DND-41 (cell line): ENCODE results near the gene DOCK9.

Experiments
- ATAC-seq: fragments of 200-7000 bp; cut with Tn5 transposase; 3 replicates; pipeline ENCODE4 v1.9.1; 2021; ENCODE audit warnings: low read depth; ENCODE audit not compliant: insufficient read depth
- DNase-seq: peaks from one replicate; pipeline ENCODE4 v3.0.0-alpha.2; 2020
- H2AFZ ChIP-seq: 2 replicates; pipeline ENCODE4 v1.6.0; 2012; ENCODE audit warnings: low read depth, low read length
- H3K27ac ChIP-seq: 2 replicates; pipeline ENCODE4 v1.5.1; 2012; ENCODE audit warnings: low read length, inconsistent platforms
- H3K27me3 ChIP-seq: fragments of 200-600 bp; sonication (generic); 2 replicates; pipeline ENCODE4 v1.6.0; 2012; ENCODE audit warnings: low read length, mild to moderate bottlenecking, inconsistent platforms; ENCODE audit not compliant: insufficient read depth, poor library complexity
- H3K36me3 ChIP-seq: 2 replicates; pipeline ENCODE4 v1.5.1; 2012; ENCODE audit warnings: low read length, inconsistent platforms; ENCODE audit not compliant: insufficient read depth
- H3K4me1 ChIP-seq: 2 replicates; pipeline ENCODE4 v1.5.1; 2012; ENCODE audit warnings: mild to moderate bottlenecking, low read length; ENCODE audit not compliant: insufficient read depth
- H3K4me2 ChIP-seq: 2 replicates; pipeline ENCODE4 v1.6.0; 2012; ENCODE audit warnings: mild to moderate bottlenecking, moderate library complexity, low read length, inconsistent platforms; ENCODE audit not compliant: insufficient read depth
- H3K4me3 ChIP-seq, 2 experiments: fragments of 200-600 bp in 1 of 2; shearing (Covaris generic) in 1 of 2; 2 replicates each; pipeline ENCODE4 v1.5.1; 2012 to 2016; ENCODE audit warnings: inconsistent platforms in 2 of 2, low read length in 2 of 2, mild to moderate bottlenecking in 2 of 2, low read depth in 1 of 2, moderate library complexity in 1 of 2
- H3K79me2 ChIP-seq: 2 replicates; pipeline ENCODE4 v1.6.0; 2012; ENCODE audit warnings: low read length, inconsistent platforms; ENCODE audit not compliant: insufficient read depth
- H3K9ac ChIP-seq: 2 replicates; pipeline ENCODE4 v1.6.0; 2012; ENCODE audit warnings: low read depth, mild to moderate bottlenecking, inconsistent platforms, low read length, moderate library complexity
- H3K9me3 ChIP-seq: 2 replicates; pipeline ENCODE4 v1.5.1; 2012; ENCODE audit warnings: low read length, moderate library complexity, mild to moderate bottlenecking, inconsistent platforms; ENCODE audit not compliant: insufficient read depth, severe bottlenecking
- H4K20me1 ChIP-seq: 2 replicates; pipeline ENCODE4 v1.6.0; 2012; ENCODE audit warnings: low read length; ENCODE audit not compliant: insufficient read depth
- EZH2 ChIP-seq: IDR thresholded peaks from 3 replicates; pipeline ENCODE4 v1.6.1; 2012; ENCODE audit warnings: borderline replicate concordance, low read depth, mild to moderate bottlenecking, moderate library complexity, low read length, inconsistent platforms; ENCODE audit not compliant: severe bottlenecking
- TF ChIP-seq, protein P1 (sequence below): IDR thresholded peaks from 2 replicates; pipeline ENCODE4 v1.5.1; 2012; ENCODE audit warnings: borderline replicate concordance, low read length, moderate library complexity, mild to moderate bottlenecking; ENCODE audit not compliant: poor library complexity, severe bottlenecking; ENCODE audit errors: extremely low read depth

DOCK9 gene

DNA sequence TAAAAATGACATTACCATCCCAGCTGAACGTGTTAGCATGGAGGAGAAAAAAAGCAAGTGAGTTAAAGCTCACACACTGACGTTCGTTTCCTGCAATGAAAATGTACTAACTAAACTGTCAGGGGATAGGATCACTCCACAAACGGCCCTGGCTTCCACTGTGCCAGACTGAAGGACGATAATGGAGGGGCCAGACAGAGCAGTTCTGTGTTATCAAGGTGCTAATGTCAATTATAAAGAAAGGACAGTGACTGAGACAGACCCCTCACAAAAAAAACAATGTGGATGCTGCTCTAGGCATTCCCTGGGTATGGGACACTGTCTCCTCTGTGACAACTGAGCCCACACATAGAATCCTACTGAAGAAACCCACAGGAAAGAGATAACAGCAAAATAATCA, 181.7 kb downstream of the DOCK9 start:
- TF ChIP-seq EZH2: no peak
- TF ChIP-seq, protein P1, sequence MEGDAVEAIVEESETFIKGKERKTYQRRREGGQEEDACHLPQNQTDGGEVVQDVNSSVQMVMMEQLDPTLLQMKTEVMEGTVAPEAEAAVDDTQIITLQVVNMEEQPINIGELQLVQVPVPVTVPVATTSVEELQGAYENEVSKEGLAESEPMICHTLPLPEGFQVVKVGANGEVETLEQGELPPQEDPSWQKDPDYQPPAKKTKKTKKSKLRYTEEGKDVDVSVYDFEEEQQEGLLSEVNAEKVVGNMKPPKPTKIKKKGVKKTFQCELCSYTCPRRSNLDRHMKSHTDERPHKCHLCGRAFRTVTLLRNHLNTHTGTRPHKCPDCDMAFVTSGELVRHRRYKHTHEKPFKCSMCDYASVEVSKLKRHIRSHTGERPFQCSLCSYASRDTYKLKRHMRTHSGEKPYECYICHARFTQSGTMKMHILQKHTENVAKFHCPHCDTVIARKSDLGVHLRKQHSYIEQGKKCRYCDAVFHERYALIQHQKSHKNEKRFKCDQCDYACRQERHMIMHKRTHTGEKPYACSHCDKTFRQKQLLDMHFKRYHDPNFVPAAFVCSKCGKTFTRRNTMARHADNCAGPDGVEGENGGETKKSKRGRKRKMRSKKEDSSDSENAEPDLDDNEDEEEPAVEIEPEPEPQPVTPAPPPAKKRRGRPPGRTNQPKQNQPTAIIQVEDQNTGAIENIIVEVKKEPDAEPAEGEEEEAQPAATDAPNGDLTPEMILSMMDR: no peak
- Histone ChIP-seq H3K4me3 (no peak overlapping the region), H4K20me1 (no peaks in the 10 kb centered on the region), H3K27ac (no peak overlapping the region; the same call in 1 of the 2 replicates), H3K9ac (no peak overlapping the region), H3K79me2 (no peaks in the 10 kb centered on the region), H3K4me2 (no peak overlapping the region), H3K9me3 (no peaks in the 10 kb centered on the region), H3K4me1 (peaks cover 16% of the 10 kb centered on the region), H3K36me3 (peaks cover 28% of the 10 kb centered on the region), H3K27me3 (no peaks in the 10 kb centered on the region), H2AFZ (no peak overlapping the region)
- ATAC-seq (no peak), DNase-seq (no peak)

DNA sequence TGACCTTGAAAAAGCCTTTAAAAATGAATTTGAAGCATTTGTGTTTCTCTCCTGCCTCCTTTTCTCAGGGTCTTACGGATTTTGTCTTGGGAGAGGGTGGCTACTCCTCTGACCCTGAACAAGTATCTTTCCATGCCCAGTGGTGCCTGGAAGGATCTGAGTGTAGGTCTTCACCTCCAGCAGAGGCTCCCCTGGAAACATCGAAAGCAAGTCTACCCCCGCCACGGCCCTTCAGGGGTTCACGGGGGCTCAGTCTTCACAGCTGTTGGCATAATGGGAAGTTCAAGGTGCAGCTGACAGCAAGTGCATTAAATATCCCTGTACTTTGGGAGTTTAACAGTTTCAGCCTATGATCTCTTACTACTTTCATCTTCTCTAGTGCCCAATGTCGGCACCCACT, 182.6 kb downstream of the DOCK9 start:
- Histone ChIP-seq H4K20me1 (no peaks in the 10 kb centered on the region), H3K9me3 (no peaks in the 10 kb centered on the region), H3K36me3 (peaks cover 27% of the 10 kb centered on the region), H2AFZ (no peak overlapping the region), H3K4me1 (peaks cover 16% of the 10 kb centered on the region), H3K4me2 (no peak overlapping the region), H3K4me3 (no peak overlapping the region), H3K27ac (no peak overlapping the region), H3K79me2 (no peaks in the 10 kb centered on the region), H3K9ac (no peak overlapping the region), H3K27me3 (no peaks in the 10 kb centered on the region)
- DNase-seq: no peak
- TF ChIP-seq, protein P1: no peak
- TF ChIP-seq EZH2: no peak
- no peak for ATAC-seq

DNA sequence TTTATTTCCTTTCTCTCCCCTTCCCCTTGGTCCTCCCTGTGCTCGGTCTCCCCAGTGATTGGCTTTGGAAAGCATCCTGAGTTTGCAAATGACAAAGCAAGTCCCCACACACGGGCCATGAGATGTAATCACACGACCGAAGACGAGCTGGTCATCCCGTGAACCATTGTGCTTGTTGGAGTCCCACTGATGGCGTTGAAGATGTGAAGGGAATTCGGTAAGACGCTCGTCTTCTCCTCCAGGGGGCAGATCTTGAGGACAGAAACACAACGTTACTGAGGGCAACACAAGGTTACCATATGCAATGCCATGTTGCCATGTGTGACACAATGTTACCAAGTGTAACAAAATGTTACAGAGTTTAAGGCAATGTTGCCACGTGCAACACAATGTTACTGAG, 183.4 kb downstream of the DOCK9 start:
- H3K4me2 ChIP-seq: no peak overlapping the region
- no peak for ATAC-seq
- no peaks in the 10 kb centered on the region for H3K79me2 ChIP-seq
- H4K20me1 ChIP-seq: no peaks in the 10 kb centered on the region
- no peak overlapping the region for H3K9ac ChIP-seq
- H3K4me1 ChIP-seq: peaks cover 16% of the 10 kb centered on the region
- no peak for DNase-seq
- H2AFZ ChIP-seq: no peak overlapping the region
- no peaks in the 10 kb centered on the region for H3K9me3 ChIP-seq
- TF ChIP-seq, protein P1: no peak
- no peak for TF ChIP-seq EZH2
- no peak overlapping the region for H3K4me3 ChIP-seq
- H3K27me3 ChIP-seq: no peaks in the 10 kb centered on the region
- peaks cover 23% of the 10 kb centered on the region for H3K36me3 ChIP-seq
- no peak overlapping the region for H3K27ac ChIP-seq
